NK-92 (cell line): Measurements from ENCODE around the gene NPIPA1.
"Not testable (repeated sequence)": the region's sequence is repeated elsewhere in the genome, so short reads cannot be mapped to it uniquely, and the experiment has no call there.

Experiments
- DNase-seq: peaks from one replicate; lab custom pipeline; 2025; ENCODE audit not compliant: unreplicated experiment; lab: John Stamatoyannopoulos, UW

Gene NPIPA1

DNA sequence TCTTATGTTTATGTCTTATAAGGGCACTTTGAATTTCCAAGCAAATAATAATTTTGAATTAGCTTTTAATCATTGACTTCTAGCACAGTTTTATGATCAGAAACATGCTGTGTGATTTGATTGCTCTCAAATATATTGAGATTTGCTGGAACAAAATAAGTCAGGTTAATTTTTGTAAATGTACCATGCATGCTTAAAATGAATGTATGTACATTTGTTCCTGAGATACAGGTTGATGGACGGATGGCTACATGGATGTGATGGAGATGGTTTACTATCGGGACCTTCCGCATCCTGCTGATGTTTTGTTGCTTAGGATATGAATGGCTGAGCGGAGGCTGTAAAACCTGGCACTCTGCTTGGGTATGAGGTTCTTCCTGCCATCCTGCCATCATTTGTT is at the start of gene NPIPA1:
NPIPA1 (plus strand) TSS at position 301 of the 400 bp plus-strand sequence; CDS start at position 301, 0 bp downstream.
- not testable (repeated sequence) for DNase-seq

DNA sequence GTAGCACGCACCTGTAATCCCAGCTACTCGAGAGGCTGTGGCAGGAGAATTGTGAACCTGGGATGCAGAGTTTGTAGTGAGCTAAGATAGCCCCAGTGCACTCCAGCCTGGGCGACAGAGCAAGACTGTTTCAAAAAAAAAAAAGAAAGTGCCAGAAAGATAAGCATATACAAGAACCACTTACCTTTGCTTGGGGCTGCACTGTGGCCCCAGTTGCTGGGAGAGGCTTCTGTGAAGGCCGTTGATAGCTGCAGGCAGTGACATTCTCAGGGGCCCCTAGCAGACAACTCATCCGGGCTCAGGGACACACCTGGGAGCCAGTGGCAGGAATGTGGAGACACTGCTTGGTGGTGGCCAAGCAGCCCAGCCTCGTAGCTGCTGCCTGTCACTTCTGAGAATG is 45.1 kb upstream of the NPIPA1 start:
- not testable (repeated sequence) for DNase-seq

DNA sequence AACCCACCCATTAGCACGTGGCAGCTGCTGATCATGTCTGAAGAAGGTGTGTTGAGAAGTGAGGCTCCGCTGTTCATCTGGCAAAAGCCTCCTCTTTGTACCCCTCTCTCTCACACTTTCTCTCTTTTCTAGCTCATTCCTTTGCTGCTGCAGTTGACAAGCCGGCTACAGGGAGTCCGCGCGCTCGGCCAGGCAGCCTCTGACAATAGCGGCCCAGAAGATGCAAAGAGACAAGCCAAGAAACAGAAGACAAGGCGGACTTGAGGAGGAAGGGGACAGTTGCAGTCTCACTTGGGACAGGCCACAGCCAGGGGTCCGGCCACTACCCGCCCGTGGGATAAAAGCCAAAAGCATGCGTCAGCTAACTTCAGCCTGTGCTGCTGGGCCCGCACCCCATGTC is 41.9 kb upstream of the NPIPA1 start:
- not testable (repeated sequence) for DNase-seq

DNA sequence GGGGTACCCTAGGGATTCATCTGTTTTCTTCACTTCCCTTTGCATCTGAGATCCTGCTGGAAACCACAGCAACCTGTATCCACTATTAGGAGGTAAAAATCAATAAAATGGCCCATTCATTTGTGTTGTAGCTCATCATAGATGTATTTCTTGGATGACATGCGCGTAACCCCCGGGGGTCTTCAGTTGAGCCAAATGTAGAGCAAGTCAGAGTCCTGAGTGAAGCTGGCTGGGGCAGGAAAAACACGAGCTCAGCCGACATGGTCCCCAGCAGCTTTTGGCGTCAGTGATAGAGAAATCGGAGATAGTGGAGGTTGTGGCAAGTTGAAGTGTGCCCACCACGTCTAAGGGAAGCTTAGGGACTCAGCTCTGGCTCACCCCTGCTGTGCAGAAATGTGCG is 41.2 kb upstream of the NPIPA1 start:
- not testable (repeated sequence) for DNase-seq

DNA sequence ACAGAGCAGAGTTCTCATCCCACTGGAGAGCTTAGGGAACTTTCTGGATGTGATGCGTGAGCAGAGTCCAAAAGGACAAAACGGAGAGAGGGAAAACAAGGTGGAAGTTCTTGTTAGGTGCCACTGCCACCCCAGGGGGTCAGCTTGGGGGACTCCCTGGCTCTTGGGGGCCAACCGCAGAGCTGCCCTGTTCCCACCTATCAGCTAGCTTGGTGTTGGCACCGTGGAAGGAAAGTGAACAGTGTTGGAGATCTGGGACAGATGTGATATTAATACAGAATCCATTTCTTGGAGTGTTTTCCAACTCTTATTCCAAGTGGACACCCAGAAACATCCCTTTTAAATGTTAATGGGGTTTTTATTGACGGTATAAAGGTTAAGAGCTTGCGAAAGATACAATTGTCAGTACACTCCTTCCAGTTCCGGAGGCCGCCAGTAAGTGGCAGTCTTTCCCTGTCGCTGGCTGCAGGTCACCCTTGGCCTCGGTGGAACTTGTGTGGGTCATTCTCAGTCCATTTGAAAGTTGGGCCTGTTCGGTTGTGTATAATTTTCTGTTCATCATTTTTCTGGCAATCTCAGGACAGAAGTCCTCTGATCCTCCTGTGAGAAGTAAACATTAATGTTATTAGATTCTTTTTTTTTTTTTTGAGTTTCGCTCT is 40.1 kb upstream of the NPIPA1 start:
- DNase-seq, result not testable (repeated sequence)

DNA sequence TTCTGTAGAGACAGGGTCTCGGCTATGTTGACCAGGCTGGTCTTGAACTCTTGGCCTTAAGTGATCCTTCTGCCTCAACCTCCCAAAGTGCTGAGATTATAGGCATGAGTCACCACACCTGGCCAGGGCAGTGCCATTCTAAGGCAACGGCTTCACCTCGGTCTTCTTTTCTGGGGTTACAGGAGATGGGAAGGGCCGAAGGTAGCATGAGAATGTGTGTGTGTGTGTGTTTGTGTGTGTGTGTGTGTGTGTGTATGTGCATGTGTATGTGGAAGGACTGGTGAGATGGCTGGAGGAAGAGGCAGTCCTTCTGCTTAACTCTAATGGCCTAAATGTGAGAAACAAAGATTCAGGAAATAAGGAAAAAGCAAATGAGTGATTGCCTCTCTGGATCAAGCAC is 39.1 kb upstream of the NPIPA1 start:
- not testable (repeated sequence) for DNase-seq

DNA sequence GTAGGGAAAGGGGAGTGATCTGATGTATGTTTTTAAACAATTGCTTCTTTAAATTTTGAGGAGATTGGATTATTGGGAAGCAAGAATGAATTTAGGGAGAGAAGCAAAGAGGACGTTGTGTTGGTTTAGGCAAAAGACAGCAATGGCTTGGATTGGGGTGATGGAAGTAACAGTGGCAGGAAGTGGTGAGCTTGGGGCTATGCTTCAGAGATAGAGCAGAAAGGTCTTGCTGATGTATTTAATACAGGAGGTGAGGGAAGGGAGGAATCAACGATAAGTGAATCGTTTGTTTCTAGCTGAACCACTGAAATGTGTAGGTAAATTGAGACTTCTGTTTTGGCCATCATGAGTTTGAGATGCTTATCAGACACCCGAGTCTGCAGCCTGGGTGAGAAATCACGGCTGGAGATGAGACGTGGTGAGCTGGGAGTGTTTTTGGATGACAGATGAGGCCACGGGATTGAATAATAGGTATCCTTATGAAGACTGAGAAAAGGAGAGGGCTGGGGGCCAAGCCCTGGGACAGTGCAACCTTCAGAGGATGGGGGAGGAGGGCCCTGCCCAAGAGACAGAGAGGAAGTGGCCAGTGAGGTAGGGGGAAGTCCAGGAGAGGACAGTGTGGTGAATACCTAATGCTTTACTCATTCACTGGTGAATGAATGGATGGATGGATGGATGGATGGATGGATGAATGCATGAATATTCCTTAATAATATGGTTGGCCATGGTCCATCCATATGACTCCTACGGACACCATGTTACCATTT is 33.9 kb upstream of the NPIPA1 start:
- not testable (repeated sequence) for DNase-seq

DNA sequence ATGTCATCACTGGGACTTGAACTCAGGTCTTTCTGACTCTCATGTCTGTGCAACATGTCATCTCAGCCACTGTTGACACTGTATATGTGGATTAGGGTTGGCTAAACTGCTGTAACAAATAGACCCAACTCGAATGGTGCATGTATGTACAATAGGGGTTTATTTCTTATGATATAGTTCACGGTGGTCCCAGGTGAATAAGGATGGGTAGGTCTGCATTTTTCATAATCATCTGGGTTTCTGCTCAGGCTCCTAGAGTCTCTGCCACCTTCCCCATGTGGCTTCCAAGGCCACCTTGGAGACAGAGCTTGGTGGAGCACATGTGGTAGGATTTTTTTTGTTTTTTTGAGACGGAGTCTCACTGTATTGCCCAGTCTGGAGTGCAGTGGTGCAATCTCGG is 27.5 kb upstream of the NPIPA1 start:
- DNase-seq, result not testable (repeated sequence)

DNA sequence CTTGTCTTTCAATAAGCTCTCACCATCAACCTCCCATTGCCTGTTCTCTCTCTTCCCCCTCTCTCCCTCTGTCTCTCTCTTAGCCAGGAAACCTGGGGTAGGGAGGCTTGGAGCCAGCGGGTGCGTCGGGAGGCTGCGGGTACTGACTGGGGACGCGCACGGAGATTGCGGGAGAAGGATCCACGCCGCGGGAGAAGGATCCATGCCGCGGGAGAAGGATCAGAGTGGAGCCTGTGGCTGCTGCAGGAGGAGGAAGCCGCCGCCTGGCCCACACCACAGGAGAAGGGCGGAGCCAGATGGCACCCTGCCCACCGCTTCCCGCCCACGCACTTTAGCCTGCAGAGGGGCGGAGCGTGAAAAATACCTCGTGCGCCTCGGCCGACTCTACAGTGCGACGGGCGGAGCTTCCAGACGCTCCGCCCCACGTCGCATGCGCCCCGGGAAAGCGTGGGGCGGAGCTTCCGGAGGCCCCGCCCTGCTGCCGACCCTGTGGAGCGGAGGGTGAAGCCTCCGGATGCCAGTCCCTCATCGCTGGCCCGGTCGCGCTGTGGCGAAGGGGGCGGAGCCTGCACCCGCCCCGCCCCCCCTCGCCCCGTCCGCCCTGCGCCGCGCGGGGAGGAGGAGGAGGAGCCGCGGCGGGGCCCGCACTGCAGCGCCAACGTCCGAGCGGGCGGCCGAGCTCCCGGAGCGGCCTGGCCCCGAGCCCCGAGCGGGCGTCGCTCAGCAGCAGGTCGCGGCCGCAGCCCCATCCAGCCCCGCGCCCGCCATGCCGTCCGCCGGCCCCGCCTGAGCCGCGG is 26.2 kb upstream of the NPIPA1 start:
- not testable (repeated sequence) for DNase-seq

DNA sequence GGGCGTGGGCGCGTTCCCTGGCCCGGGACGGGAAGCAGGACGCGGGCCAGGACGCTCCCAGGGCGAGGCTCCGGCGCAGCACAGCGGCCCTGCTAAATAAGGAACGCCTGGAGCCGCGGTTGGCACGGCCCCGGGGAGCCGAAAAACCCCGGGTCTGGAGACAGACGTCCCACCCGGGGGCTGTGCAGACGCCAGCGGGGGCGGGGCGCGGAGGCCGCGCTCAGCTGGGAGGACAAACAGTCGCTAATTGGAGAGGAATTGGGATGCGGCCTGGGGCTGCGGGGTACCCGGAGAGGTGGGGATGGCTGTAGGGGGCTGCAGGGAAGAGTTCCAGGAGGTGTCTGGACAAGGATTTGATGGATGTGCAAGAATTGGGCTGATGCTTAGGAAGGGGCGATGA is 25.3 kb upstream of the NPIPA1 start:
- not testable (repeated sequence) for DNase-seq

DNA sequence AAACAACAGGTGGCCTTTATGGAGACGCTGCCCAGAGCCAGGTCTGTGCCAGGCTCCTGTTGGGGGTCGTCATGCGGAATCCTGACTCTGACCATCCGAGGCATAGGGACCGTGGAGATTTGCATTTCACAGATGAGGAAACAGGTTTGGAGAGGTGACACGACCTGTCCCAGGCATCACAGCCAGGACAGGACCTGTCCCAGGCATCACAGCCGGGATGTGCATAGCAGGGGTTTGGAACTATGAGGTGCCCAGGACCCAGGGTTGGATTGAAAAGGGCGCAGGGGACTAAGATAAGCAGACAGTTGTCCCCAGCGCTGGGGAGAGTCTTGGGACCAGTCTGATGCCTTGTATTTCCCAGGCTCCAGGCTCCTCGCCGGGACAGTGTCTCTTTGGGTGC is 24.7 kb upstream of the NPIPA1 start:
- DNase-seq, result not testable (repeated sequence)

DNA sequence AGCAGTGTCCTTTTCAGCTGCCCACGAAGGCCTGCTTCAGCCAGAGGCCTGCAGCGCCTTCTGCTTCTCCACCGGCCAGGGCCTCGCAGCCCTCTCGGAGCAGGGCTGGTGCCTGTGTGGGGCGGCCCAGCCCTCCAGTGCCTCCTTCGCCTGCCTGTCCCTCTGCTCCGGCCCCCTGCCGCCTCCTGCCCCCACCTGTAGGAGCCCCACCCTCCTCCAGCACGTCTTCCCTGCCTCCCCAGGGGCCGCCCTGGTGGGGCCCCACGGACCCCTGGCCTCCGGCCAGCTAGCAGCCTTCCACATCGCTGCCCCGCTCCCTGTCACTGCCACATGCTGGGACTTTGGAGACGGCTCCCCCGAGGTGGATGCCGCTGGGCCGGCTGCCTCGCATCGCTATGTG is 18.7 kb upstream of the NPIPA1 start:
- not testable (repeated sequence) for DNase-seq

DNA sequence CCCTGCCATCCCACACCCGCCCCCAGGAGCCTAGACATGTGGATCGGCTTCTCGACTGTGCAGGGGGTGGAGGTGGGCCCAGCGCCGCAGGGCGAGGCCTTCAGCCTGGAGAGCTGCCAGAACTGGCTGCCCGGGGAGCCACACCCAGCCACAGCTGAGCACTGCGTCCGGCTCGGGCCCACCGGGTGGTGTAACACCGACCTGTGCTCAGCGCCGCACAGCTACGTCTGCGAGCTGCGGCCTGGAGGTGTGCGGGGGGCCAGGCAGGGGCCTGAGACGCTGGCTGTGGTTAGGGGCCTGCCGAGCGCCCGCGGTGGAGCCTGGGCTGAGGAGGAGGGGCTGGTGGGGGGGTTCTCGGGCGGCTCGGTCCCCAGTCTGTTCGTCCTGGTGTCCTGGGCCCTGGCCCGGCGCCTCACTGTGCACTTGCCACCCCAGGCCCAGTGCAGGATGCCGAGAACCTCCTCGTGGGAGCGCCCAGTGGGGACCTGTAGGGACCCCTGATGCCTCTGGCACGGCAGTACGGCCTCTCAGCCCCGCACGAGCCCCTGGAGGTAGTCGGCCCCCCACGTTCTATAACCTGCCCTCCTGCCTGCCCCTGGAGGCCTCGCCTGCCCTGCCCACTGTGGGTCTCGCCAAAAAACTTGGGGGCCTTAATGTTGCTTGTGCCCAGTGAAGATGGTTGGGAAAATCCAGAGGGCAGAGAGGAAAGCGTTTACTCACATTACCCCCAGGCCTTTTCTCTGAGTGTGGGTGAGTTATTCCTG is 17.2 kb upstream of the NPIPA1 start:
- not testable (repeated sequence) for DNase-seq

DNA sequence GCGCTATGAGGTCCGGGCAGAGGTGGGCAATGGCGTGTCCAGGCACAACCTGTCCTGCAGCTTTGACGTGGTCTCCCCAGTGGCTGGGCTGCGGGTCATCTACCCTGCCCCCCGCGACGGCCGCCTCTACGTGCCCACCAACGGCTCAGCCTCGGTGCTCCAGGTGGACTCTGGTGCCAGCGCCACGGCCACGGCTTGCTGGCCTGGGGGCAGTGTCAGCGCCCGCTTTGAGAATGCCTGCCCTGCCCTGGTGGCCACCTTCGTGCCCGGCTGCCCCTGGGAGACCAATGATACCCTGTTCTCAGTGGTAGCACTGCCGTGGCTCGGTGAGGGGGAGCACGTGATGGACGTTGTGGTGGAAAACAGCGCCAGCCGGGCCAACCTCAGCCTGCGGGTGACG is 15.0 kb upstream of the NPIPA1 start:
- not testable (repeated sequence) for DNase-seq

DNA sequence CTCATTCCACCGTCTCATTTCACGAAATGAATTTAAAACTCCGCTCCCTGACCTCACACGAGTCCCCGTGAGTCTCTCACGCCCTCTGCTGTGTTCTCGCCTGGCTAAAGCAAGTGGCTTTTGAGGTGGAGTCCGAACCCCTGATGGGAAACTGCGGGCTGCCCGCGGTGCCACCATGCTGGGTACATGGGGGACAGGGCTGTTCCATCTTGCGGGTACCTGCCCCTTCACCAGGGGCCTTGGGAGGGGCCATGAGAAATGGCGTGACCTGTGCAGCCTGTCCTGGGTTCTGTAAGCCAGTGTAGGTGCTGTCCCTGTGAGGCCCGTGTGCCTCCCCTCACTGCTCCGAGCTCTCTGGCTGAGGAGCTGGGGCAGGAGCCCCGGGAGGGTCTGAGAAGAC is 14.3 kb upstream of the NPIPA1 start:
- DNase-seq, result not testable (repeated sequence)

DNA sequence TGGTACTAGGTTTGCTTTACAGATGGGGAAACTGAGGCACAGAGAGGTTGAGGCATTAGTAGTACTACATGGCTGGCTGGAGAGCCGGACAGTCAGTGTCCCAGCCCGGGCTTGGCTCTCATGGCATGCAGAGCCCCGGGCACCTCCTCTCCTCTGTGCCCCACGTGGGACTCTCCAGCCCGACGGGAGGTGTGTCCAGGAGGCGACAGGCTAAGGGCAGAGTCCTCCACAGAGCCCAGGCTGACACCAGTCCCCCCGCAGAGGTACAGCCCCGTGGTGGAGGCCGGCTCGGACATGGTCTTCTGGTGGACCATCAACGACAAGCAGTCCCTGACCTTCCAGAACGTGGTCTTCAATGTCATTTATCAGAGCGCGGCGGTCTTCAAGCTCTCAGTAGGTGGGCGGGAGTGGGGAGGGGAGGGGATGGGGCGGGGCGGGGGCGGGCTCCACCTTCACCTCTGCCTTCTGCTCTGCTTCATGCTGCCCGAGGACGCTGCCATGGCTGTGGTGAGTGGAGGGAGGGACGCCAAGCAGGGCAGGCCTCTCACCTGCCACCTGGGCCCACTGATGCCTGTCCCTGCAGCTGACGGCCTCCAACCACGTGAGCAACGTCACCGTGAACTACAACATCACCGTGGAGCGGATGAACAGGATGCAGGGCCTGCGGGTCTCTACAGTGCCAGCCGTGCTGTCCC is 13.7 kb upstream of the NPIPA1 start:
- not testable (repeated sequence) for DNase-seq

DNA sequence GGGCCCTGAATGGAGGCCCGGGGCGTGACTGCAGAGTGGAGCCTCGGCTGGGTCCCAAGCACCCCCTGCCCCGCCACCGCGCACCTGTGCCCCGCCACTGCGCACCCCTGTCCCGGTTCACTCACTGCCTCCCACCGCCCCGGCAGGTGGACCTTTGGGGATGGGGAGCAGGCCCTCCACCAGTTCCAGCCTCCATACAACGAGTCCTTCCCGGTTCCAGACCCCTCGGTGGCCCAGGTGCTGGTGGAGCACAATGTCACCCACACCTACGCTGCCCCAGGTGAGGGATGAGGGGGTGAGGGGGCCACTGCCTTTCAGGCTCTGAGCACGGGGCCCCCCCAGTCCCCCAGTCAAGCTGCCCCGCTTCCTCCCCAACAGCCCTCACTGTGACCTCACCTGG is 12.9 kb upstream of the NPIPA1 start:
- DNase-seq, result not testable (repeated sequence)

DNA sequence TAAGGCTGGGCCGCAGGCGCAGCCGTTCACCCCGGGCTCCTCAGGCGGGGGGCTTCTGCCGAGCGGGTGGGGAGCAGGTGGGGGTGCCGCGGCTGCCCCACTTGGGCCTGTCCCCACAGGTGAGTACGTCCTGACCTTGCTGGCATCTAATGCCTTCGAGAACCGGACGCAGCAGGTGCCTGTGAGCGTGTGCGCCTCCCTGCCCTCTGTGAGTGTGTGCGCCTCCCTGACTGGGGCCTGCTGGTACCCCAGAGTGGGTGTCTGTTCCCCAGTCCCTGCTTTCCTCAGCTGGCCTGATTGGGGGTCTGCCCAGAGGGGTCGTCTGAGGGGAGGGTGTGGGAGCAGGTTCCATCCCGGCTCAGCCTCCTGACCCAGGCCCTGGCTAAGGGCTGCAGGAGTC is 12.3 kb upstream of the NPIPA1 start:
- not testable (repeated sequence) for DNase-seq

DNA sequence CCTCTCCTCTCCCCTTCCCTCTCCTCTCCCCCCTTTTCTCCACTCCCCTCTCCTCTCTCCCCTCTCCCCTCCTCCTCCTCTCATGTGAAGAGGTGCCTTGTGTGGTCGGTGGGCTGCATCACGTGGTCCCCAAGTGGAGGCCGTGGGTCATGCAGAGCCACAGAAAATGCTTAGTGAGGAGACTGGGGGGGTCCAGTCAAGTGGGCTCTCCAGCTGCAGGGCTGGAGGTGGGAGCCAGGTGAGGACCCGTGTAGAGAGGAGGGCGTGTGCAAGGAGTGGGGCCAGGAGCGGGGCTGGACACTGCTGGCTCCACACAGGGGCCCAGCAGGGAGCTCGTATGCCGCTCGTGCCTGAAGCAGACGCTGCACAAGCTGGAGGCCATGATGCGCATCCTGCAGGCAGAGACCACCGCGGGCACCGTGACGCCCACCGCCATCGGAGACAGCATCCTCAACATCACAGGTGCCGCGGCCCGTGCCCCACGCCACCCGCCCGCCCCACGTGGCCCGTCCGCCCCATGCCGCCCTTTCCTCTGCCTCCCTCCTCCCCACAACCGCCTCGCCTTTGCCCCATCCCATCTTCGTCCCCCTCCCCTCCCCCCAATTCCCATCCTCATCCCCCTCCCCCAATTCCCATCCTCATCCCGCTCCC is 9.1 kb upstream of the NPIPA1 start:
- DNase-seq, result not testable (repeated sequence)

DNA sequence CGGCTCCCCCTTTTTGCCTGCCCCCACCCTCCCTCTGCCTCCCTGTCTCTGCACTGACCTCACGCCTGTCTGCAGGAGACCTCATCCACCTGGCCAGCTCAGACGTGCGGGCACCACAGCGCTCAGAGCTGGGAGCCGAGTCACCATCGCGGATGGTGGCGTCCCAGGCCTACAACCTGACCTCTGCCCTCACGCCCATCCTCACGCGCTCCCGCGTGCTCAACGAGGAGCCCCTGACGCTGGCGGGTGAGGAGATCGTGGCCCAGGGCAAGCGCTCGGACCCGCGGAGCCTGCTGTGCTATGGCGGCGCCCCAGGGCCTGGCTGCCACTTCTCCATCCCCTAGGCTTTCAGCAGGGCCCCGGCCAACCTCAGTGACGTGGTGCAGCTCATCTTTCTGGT is 8.1 kb upstream of the NPIPA1 start:
- not testable (repeated sequence) for DNase-seq
